Activated CD4-positive, alpha-beta T cell treated with anti-CD3 and anti-CD28 coated beads, Interleukin-10, Interleukin-2, amounts not matched to agents 100 ng/mL and 50 ng/mL, durations not matched to agents 16 hours and 8 hours (primary cell): Measurements from ENCODE around the gene PNMA8A.

Source experiments
- DNase-seq: peaks from one replicate; pipeline ENCODE4 v3.0.0-alpha.2; 2020

The PNMA8A gene

DNA sequence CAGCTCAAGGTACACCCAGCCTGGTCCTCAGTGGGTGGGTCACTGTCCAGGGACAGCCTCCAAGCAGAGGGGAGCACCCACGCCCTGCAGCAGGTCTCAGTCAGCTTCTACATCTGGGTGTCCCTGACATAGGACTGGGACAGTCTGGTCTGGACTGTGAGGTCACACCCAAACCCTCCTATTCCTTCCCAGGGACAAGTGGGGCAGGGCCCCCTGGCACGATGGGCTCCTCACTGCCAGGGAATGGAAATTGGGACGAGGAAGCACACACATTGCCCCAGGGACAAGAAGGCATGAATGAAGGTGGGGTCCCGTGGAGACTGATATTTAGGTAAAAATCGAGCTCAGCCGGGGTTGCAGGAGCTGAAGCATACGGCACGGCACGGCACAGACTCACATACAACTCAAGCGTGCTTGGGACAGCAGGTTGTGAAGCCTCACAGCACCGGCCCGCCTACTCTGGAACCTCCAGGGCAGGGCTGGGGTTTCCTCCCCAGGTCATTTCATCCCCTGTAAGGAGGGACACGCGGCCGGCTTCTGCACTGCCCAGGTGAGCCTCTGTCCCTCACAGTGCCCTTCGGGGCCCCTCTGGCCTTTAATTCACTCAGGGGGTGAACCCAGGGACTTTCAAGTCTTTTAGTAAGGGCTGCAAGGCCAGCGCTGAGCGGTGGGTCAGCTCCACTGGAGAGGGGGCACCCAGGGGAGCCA is 20.8 kb upstream of the PNMA8A start:
- DNase-seq = no peak

GRCh38 chr19:46490774-46491173 is 19.4 kb upstream of the PNMA8A start:
- DNase-seq = no peak

DNA sequence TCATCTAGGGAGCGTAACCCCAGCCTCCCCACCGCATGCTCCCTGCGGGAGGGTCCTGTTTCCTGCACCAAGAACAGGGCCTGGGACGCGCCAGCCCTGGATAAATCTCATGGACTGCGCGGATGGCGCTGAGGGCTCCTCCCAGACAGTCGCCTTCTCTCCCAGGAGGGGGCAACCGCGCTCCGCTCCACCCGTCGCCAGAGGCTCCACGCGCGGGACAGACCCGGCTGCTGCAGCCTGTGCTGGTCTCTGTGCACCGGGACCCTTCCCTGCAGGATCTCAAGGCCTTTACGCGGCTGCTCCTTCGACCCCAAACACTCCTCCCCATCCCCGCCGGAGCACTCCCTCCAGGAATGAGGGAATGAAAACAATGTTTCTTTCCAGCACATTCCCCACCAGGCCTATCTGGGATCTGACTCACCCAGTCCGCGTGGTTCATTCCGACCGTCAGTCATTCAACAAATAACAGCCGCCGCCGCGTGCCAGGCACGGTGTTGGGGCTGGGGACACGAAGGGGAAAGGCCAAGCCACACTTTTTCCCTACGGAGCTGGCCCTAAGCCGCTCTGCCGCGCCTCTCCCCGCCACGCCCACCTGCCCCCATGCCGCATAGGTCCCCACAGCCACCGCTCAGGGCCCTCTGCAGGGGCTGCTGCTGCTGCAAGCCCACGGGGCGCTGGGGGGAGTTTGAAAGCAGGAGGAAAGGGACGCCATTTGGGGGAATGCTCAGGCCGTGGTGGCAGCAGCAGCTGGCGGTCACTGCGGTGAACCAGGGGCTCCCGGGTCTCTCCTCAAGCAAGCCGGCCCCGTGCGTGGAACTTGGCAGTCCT is 18.3 kb upstream of the PNMA8A start:
- DNase-seq = no peak

DNA sequence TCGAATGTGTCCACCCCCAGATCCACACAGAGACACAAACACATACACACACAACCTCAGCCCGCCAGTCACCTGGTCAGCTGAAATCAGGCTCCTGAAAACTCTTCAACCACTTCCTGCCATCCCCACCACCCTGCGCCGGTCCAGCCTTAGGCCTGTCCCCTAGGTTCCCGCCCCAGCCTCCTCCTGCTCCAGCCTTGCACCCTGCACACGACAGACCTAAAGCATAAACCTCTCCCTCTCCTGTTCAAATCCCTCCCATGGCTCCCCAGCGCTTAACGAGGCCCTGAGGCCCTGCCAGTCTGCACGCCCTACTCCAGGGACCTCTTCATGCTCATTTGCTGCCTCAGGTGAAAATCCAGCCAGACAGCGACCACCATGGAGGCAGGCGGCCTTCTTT is 17.2 kb upstream of the PNMA8A start:
- no peak for DNase-seq

DNA sequence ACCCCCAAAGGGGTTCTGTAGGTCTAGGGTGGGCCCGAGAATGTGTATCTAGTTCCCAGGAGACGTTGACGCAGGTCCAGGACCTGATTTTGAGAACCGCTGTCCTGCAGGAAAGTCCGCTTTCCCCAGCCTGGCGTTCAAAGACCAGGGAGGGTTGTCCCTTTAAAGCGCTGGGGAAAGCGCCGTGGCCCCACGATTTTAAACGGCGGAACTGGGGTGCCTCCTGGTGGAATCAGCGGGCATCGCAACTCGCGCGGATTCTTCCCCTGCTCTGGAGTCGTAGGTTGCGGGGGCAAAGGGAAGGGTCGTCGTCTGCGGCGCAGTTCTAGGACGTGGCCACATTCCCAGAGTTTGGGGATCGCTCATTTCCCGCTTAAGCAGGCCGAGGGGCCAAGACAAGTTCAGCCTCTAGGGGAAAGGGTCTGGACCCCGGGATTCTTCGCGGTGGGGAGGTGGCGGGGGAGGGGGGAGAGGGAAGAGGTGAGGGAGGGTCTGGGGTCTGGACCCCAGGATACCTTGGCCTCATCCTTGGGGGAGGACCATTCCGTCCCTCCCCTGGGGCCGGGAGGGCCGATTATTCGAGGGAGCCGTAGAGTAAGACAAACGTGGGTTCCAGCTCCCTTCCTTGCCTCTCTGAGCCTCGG is 16.6 kb upstream of the PNMA8A start:
- peak; percentile 69 for DNase-seq

GRCh38 chr19:46487178-46487801 is 15.9 kb upstream of the PNMA8A start:
- DNase-seq = no peak

GRCh38 chr19:46486358-46486757 is 15.0 kb upstream of the PNMA8A start:
- no peak for DNase-seq

DNA sequence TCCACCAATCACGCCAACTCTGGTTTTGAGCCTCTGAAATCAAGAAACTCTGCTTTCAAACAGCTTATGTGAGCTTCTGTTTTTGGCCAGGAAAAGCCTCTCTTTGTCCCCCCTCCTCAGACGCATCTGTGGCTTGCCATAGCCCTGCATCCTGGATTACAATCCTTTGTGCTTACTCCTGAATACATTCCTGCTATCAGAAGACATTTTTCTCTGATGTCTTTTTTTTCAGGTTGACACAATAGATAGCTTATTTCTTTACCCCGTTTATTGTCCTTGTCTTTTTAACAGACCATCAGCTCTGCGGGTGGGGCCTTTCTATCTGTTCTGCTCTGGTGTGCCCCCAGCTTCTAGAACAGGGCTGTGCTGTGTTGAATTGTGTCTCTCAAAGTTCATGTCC is 13.3 kb upstream of the PNMA8A start:
- no peak for DNase-seq

- DNase-seq = no peak
These were observed 11.3 kb upstream of the PNMA8A start for GRCh38 chr19:46482631-46483030.

DNA sequence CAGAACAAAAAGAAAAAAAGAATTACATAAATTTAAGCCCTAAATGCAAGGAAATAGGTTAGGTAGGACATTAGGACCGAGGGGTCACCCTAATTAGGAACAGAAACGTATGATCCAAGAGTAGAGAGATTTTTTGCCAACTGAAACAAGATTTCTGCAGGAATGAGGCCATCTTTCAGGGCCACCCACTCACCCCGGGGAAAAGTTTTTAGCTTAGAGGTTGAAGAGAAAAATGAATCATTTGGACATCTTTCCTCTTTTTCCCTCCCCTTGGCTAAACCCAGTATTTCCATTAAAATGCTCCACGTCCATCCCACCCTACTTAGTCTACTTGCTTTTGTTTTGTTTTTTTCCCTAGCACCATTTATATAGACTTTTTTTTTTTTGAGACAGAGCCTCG is 10.6 kb upstream of the PNMA8A start:
- no peak for DNase-seq

- no peak for DNase-seq
These were observed 10.0 kb upstream of the PNMA8A start for GRCh38 chr19:46481223-46481848.

GRCh38 chr19:46480415-46480814 is 9.1 kb upstream of the PNMA8A start:
- DNase-seq = no peak

- peak; percentile 38 for DNase-seq
These were observed 7.1 kb upstream of the PNMA8A start for GRCh38 chr19:46478356-46478986.

- no peak for DNase-seq
These were observed 4.6 kb upstream of the PNMA8A start for GRCh38 chr19:46475986-46476385.

DNA sequence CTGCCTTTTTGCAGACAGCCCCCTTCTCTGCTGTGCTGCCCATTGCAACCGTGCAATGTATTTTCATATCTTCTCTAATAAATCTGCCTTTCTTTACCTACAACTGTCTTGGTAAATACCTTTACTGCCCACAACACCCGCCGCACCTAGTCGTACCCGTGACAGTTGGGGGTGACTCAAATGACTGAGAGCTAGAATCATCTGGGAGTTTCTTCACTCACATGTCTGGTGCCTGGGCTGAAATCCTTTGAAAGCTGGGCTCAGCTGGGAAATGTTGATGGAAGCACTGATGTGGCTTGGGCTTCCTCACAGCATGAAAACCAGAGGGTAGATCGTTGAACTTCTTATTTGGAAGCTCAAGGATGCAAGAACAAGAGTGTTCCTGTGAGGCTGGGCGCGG is 2.8 kb upstream of the PNMA8A start:
- DNase-seq = no peak

DNA sequence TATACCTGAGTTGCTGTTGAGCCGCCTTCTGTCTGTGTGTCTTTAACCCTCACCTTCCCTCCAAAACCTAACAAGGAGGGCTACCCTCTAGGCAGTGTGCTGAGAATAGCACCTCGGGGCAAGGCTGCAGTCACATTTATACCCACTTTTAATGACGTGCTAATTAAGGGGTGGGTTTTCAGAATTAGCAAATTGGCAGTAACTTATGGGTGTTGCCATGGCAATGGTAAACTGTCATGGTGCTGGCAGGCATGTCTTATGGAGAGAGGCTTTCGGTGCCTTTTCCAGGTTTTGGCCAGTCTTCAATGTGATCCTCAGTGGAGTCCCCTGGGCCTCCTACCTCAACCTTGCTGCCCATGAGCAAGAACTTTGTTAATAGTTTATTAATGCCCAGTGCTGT is 1.2 kb upstream of the PNMA8A start:
- no peak for DNase-seq

GRCh38 chr19:46471811-46472543 is 614 bp upstream of the PNMA8A start:
- DNase-seq = no peak

DNA sequence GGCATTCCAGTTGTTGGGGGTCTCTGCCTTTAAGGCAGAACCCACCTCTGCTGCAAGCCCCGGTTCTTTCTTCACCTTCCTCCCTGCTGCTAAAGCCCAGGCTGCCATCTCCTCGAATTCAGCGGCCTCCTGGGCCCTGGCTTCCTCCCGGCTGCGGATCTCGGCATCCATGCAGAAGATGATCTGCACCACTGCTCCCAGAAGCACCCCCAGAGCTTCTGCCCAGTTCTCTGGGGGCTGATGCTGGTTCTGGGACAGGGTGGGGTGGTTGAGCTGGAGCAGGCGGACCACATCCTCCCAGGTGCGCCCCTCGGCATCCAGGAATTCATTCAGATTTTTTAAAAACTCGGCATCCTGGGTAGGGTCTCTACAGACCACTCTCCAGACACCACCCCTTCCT is 987 bp downstream of the PNMA8A start:
- no peak for DNase-seq

DNA sequence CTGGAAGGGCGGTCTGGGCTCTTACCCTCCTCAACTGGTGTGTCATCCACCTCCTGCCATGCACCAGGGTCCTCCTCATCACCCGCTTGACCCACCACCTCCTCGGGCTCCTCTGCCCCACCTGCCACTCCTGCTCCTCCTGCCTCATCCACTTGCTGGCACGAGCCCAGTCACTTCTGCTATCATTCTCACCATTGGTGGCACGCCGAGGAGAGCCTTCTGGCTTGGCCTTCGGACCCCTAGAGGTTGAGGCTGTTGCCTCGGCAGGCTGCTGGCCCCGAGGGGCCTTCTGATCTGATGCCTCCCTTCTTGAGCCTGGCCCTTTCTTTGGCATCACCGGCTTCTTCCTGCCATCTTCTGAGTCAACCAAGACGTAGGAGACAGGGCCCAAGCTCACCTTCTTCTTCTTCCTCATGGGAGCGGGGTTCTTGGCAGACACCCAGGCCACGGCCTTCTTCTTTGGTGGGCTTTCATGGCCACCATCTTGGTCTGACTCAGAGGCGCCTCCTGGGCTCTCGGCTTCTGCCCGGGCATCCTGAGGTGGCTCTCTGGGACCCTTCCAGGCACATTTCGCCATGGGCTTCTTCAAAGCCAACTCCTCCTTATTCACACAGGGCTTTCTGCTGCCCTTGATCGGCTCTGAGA is 1.7 kb downstream of the PNMA8A start:
- no peak for DNase-seq

DNA sequence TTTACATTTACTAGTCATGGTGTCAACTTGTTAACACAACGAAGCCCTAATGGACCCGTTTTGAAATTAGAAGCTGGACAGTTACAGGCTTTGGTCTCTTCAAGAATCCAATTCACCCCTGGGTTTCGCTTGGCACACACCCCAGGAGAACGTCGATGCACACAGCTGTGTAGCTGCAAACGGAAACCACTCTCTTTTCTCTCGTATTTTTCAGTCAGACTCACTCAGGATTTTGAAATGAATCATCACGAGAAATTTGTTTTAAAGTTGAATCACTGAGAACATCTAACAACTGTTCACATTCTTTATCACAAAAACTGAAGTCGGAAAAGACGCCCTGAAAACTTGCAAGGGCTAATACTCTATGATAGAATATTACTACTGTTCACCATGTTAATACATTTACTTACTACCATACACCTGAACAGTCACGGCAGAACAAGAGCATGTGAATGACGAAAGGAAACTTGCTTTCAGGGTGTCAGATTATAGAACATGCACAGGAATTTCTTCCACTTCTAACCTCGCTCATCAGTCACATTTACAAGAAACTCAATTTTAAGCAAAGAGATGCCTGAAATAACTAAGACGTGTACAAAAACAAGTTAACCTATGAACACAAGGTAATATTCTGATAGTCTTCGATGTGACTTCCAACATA is 4.7 kb downstream of the PNMA8A start:
- DNase-seq = peak; percentile 64

DNA sequence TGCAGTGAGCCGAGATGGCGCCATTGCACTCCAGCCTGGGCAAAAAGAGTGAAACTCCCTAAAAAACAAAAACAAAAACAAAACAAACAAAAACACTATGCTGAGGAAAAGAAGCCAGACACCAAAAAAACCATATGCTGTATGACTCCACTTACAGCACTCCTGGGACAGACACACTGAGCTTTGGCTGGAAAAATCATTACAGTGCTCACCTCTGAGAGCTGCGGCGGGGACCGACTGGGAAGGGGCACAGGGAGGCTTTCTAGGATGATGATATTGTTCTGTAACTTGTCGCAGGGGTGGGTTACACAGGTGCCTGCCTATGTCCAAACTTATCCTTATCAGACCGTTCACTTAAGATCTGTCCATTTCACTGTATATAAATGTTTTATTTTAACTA is 7.8 kb downstream of the PNMA8A start:
- DNase-seq = no peak
